Esophagus muscularis mucosa (tissue), 4 donors: ENCODE data around the gene NAMPT.

Experiments used
- EP300 ChIP-seq: sonication (generic); formaldehyde crosslinking; IDR thresholded peaks from one replicate; pipeline ENCODE4 v1.6.1; 2017; ENCODE audit warnings: antibody characterized with exemption
- POLR2A ChIP-seq: fragments of 450-650 bp; IDR thresholded peaks from one replicate; pipeline ENCODE4 v1.6.1; 2017; ENCODE audit warnings: antibody characterized with exemption, moderate library complexity, mild to moderate bottlenecking, low read depth
- TF ChIP-seq, protein P1 (sequence below), 3 experiments: fragments of 200-600 bp in 2 of 3; fragments of 450-650 bp in 1 of 3; sonication (generic) in 2 of 3; IDR thresholded peaks; one replicate each; pipeline ENCODE4 v1.5.1; 2017 to 2019; ENCODE audit warnings: antibody characterized with exemption in 3 of 3, mild to moderate bottlenecking in 2 of 3, moderate library complexity in 1 of 3

DNA sequence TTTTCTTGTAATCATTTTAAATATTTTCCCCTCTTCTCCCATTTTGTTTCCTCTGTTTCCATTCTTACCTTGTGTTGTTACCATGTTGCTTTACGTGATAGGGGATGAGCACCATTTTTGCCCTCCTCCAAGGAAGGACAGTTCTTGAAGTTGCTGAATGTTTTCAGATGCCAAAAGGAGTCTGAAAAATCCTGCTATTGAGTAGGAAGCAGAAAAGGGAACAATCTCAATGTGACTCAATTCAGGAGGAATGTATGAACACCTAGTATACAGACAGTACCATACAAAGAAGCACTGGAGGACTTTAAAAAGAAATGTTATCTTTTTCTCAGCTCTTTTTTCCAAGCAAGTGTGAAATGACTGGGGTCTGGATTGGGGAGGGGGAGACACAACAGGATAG lies 5.1 kb upstream of the NAMPT start:
- TF ChIP-seq, protein P1, sequence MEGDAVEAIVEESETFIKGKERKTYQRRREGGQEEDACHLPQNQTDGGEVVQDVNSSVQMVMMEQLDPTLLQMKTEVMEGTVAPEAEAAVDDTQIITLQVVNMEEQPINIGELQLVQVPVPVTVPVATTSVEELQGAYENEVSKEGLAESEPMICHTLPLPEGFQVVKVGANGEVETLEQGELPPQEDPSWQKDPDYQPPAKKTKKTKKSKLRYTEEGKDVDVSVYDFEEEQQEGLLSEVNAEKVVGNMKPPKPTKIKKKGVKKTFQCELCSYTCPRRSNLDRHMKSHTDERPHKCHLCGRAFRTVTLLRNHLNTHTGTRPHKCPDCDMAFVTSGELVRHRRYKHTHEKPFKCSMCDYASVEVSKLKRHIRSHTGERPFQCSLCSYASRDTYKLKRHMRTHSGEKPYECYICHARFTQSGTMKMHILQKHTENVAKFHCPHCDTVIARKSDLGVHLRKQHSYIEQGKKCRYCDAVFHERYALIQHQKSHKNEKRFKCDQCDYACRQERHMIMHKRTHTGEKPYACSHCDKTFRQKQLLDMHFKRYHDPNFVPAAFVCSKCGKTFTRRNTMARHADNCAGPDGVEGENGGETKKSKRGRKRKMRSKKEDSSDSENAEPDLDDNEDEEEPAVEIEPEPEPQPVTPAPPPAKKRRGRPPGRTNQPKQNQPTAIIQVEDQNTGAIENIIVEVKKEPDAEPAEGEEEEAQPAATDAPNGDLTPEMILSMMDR (IDR thresholded peaks at IDR 0.05) = no peak
- TF ChIP-seq EP300 (no peak), POLR2A (no peak)
